IPS DF 19.7 (cell line): ENCODE measurements around the gene TUBA4A.

ENCODE experiments used
- DNase-seq: peaks from one replicate; pipeline ENCODE4 v3.0.0-alpha.2; 2013; ENCODE audit warnings: low read depth, low spot score

Gene TUBA4A

DNA sequence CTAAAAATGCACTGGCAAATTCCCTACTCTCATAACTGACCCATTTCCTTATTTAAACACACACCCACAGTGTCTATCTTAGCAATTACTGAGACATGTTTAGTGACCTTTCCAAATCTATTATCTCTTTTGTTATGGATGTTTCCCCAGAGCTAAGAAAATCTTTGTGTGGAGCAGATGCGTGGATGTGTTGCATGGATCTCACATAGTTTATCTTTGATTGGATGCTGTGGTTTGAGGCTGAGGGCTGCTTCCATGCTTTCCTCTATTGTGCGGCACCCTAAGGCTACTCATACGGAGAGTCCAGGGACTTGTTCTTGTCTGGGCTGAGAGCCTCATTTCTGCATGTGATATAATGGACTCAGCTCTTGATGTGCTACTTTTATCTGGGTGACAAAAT lies 19.4 kb downstream of the TUBA4A start:
- no peak for DNase-seq

DNA sequence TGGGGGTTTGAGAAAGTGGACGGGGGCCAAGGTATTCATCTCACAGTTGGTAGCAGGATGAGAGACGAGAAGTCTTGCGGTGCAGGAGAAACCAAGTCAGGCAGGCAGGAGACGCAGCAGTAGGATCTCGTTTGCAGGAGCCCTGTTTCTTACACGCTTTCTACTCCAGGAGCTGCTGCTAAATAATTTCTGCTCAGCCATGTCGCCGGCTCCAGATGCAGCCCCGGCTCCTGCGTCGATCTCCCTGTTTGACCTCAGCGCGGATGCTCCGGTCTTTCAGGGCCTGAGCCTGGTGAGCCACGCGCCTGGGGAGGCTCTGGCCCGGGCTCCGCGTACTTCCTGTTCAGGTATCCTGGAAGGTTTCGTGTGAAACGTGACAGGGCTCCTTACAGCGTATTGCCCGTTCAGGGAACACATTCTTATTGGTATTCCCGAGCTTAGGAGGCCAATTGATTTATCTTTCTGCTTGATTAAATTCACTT lies 23.6 kb downstream of the TUBA4A start:
- no peak for DNase-seq

DNA sequence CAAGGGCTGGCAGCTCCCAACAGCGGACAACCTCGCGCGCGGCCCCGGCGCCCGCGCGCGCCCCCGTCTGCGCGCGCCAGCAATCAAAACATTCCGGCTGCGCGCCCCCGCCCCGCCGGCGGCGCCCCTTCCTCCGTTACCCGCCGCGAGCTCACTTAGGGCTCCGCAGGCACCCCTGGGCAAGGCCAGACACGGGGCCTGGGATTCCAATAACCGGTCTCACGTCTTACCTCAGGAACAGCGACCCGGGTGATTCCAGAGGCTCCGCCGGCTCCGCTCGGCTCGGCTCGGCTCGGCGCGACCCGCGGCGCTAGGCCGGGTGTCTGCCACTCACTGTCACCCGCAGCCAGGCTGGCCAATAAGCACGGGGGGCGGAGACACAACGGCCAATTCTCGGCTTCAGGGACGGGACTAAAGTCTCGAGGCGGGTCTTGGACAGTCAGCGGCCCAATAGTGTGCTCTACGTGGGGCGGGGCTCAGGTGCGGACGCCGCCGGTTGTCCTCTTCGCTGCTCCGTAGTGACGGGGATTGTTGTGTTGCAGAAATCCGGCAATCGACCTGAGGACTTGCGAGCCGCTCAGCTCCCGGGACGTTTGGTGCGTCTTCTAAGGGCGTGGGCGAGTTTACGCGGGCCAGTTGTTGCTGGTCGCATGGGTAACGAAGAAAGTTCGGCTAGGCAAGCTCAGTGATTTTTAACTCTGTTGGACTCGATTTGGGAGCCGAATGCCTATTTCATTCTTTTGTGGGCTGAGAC lies 24.2 kb downstream of the TUBA4A start, which contains the start of the genes ANKZF1 and ATG9A:
ANKZF1 (plus strand) TSS at position 502 of the 754 bp plus-strand sequence. CDS start 452 bp downstream, outside the sequence.
ATG9A (minus strand) TSS at position 332 of the 754 bp plus-strand sequence. CDS start 1,612 bp downstream, outside the sequence.
- DNase-seq, result peak; percentile 92

DNA sequence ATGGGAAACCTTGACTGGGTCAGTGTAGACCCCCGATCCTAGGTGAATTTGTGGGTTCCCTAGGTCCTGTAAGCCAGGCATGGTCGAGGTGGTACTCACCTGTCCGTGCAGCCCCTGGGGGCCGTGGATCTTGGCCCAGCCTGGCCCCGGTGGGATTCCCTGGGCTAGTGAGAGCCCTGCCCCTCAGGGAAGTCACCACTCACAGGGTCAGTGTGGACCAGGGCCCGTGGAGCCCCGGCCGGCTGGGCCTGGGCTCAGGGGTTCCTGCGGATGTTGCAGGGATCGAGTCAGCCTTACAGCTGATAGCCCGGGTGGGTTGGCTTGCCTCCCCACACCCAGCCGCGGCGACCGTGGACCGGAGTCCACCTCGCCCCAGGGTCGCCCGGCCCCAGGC lies 24.8 kb downstream of the TUBA4A start:
- no peak for DNase-seq

DNA sequence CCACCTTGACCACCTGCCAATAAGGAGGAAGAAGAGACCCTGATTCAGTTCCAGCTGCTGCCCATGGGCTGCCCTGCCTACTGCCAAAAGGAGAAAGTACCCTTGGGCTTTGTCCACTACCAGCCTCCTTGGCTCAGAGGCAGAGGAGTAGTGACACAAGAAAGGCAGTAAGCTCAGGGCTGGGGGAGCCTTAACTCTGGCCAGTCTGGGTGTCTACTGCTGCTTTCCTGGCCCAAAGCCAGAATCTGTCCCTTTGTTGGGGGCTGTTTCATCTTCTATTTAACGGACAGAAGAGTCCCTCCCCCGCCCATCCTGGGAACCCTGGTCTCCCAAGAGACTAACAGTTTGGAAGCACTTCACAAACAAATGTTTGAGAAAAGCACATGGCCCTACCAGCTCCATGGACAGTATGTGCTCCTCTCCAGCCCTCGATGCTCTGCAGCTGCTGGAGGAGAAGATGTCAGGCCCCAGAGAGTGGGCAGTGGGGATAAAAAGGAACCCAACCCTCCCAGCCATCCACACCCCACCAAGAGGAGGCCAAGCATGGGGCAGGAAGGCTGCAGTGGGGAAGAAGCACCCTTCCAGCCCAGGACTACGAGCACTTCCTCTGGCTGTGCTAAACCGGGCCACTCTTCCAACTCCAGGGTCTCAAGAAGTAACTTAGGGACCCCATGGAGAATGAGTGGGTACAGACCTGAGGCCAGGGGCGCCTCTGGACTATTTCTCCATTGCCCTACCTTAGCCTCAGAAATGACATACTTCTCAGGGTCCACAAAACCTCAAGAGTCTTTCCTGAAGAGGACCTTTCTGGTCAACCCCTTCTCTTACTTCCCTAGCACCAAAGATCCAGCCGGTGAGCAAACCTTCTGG lies 25.4 kb downstream of the TUBA4A start:
- DNase-seq, result no peak

DNA sequence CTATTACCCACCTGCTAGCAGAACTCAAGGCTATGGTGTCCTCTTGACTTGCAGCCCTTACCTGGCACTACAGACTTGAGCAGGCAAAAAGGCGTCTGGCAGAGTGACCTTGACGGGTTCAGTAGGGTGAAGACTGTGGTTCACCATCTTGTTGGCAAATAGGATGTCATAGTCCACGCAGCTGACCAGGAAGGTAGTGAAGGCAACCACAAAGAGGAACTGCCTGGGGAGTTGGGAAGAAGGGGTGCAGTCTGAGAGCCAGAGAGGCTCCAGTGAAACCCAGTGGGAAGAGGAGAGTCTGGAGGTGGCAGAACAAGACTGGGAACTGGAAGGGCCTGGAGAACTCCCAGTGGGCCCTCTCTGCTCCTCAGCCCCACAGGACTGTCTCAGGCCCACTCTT lies 28.4 kb downstream of the TUBA4A start:
- DNase-seq, result no peak

DNA sequence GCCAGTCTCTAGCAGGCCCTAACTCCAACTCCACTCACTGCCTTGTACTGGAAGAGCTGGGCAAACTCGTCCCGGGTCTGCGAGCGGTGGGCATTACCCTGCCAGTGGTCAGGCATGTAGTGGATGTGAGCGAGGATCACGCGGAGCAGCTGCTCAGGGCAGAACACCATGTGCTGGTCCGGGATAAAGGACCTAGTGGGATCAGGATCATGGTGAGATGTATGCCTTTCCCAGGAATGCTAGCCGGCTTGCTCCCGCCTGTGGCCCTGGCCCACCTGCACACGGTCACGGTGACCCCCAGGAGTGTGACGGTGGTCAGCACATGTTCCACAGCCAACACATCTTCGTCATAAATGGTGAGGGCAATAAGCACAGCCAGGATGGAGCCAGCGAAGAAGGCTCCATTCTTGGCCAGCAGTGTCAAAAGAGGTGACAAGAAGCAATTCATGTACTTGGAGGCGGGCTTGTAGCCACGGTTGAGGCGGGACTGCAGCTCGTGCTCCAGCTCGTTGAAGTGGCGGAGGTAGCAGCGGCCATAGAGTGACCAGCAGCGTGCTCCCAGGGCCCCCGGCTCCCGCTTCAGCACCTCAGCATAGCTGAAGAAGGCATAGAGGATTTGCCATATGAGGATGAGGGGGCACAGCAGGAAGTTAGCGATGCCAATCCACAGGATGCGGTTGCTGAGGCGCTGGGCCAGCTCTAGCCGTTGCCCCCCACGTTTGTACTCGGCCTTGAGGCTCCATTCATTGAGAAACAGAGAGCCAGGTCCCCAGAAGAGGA lies 29.7 kb downstream of the TUBA4A start:
- no peak for DNase-seq

DNA sequence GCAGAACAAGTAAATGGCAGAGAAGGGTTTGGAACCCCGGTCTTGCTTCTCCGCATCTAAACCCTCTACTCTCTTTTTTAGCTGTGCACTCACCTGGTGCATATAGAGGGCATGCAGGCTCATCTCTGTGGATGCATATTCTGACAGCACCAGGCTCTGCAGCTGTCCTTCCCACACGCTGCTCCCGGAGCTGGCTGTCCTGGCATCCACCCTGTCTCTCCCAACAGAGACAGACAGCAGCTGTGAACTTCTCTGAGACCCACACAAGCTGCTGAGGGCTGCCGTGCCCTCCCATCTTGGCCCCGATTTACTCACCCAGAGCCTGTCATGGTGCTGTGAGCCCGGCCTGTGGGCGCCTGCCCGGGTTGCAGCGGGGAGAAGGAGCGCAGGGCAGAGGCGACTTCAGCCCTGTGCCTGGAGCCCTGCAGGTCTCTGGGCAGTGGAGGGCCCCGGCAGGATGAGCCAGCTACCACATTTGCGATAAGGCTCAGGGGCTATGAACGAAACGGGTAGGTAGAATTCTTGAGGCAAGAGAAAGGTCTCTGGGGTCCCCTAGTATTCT lies 31.7 kb downstream of the TUBA4A start:
- DNase-seq, result no peak

DNA sequence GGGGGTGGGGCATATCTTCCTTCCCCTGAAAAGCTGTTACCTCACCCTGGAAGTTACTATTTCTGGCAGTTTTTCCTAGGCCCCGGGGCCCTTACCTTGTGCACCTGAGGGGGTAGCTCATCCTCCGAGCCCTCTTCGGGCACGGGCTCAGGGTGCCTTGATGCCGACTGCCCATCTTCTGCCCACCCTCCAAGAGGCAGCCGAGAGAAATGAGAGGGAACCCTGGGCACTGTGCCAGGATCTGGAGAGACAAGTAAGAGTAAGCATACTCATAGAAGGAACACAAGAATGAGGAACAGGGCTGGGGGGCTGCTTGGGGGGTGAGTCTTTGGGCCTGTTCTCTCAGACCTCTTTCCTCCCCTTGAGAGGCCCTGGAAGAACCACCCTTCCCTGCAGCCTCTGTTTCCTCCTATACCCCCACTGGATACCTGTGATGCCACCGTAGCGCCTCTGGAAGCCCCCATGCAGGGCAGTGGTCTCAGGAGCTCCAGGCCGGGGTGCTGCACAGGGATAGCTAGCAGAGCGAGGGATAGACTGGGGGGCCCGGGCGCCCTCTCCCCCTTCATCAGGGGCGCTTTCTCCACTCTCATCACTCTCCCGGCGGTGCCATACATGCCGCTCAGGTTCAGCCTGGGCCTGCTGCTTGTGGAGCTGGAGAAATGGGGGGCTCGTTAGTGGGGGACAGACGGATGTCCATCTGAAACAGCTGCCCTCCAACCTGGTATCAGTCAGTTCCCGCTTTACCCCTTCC lies 32.9 kb downstream of the TUBA4A start:
- DNase-seq, result no peak

DNA sequence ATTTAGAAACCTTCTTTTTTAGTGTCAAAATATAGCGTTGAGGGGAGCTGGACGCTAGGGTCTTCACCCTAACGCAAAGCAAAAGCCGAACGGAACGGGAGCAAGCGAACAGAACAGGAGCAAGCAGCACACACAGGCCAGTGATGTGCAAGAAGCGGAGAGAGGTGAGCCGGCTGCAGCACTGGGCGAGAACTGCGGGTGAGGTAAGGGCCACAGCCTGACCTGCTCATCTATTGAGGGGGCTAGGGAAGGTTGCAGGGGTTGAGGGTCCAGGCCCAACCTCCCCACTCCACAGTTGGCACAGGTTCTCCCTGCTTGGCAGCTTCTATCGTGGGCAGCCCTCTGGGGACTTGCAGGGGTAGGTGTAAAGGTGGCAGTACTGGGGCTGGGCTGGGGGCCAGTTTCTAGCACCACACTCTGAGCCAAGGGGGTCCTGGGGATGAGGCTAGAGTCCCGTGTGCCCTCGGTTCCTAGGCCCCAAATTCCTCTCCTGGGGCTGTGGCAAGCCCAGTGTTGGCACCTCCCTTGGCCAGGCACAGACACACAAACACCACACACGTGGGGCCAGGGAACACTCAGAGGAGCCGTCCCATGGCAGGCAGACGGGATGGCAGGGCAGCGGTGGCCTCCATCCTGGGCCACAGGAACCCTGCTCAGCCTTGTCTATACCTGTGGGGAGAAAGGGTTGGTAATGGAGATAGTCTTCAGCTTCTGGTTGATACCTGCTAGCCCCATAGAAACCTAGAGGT lies 33.8 kb downstream of the TUBA4A start:
- no peak for DNase-seq

DNA sequence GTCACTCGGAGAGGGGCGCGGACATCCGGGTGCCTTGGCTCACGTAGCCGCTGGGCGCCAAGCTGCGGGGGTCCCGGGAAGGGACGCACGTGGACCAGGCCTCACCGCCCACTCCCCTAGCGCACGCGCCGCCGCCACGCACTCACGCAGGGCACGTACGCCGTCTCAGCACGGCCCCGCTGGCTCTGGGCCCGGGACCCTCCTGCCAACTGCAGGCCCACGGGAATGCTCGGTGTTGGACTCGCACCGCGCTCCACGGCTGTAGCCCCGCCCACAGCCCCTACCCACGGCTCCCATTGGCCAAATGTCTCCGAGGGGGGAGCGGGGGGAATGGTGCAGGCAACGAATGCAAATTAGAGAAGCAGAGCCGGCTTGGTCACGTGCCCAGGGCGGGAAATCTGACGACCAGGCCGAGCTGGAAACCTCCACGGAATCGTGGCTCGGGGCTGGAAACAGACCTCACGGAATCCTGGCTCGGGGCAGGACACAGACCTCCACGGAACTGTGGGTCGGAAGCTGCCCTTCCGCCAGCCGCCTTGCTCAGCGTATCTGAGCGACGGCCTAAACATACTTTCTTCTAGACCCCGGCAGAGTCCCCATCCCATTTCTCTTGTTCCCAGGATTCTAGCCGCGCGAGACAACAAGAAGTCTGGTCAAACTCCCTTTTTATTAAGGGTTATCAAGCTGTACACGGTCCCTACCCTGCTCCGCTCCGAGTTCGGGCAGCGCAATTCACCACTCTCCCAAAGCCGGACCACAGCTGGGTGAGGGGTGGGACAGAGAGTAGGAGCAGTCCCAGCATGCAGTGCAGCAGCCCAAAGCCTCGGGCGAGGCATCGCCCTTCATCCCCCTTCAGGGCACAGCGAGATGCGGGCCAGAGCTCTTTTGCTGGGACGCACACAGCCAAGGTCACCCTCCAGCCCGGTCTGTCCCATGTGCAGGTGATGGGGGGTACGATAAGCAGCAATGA lies 34.7 kb downstream of the TUBA4A start, which contains the start of gene ABCB6:
ABCB6 (minus strand) TSS at position 227 of the 970 bp plus-strand sequence. CDS start 285 bp downstream, outside the sequence.
- DNase-seq, result no peak

DNA sequence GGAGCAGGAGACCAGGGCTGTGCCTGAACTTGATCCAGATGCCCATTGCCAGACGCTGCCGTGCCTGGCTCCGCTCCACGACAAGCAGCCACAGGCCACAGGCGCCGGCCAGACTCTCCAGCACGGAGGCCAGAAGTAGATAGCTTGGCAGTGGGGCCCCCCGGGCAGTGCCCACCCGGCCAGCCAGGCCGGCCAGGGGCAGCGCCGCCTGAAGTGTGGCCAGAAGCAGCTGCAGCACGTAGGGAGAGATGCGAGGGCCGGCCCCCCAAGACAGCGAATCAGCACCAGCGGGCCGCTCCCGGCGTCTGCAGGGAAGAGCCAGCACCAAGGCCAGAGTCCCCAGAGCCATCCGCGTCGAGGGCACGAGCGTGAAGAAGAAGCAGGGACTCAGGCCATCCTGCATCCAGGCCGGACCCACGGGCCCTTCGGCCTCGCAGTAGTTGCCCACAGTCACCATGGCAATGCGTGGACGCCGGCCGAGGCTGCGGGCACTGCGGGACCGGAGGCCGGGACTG lies 35.4 kb downstream of the TUBA4A start:
- no peak for DNase-seq

DNA sequence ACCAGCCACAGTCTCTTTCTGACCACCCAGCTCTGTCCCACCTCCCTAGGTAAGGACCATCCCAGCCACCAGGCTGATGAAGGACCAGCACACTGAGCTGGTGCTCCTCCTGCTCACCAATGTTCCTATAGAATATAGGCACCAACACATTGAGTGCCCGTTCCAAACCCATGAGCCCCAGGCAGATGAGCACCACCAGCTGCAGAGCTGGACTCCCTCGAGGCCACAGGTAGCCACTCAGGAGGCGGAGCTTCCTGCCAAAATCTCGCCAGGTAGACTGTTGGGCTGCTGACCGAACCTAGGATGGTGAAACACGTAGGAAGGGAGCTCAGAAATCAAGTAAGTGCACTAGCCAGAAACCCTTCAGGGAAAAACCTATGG lies 37.2 kb downstream of the TUBA4A start:
- no peak for DNase-seq

DNA sequence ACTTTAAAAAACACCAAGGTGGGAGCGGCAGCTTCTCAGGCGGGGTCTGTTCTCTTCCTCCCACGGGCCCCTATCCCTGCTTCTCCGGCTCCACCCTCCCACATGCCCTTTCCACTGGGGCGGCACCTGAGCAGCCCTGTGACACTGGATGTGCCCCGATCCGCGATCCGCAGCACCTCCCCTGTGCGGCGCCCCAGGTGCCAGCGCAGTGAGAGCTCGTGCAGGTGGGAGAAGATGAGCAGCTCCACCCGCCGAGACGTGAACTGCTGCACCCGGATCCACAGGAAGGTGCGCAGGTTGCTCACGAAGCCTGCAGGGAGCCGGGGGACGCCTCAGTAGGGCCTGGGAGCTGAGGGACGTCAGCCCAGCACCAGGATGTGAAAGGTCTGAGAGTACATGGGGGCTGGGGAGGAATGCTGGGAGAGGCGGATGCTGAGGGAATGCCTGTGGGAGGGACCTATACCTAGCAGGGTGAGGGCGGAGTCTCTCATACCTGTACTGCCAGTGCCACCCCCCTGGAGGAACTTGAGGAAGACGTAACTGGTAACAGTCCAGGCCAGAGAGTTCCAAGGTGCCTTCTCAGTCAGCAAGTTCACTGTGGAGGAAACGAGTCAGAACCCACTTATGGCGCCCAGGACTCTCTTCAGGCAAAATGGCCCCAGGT lies 37.7 kb downstream of the TUBA4A start:
- DNase-seq, result no peak

DNA sequence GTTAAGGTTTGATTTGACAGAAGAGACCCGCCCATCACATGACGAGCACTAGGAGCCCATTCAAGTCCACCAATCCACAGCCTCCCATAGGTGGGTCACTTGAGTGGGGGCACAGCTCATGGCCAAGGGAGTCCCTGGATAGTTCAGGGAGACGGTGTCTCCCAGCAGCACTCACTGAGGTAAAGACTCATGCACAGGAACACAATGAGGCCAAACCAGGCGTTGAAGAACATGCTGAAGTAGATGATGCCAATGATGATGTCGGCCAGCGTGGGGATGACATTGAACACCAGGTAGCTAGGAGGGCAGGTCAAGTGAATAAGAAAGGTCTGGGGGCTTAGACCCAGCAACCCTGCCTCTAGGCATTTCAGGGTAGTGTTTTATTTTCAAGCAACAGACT lies 38.9 kb downstream of the TUBA4A start:
- DNase-seq, result no peak

DNA sequence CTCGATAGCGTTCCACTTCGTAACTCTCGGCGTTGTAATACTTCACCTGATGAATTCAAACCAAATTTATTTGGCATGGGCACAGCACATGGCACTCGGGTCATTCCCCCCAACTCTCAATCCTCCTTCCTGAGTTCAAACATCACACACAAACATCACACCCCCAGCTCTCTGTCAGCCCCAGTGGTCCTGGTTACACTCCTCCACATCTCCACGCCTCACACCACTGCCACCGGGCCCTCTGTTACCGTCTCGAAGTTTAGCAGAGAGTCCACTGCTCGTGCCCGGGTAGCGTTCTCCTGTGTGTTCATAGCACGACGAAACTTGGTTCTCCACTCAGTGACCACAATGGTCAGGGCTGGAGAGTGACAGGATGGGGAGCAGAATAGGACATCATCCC lies 39.6 kb downstream of the TUBA4A start:
- no peak for DNase-seq

DNA sequence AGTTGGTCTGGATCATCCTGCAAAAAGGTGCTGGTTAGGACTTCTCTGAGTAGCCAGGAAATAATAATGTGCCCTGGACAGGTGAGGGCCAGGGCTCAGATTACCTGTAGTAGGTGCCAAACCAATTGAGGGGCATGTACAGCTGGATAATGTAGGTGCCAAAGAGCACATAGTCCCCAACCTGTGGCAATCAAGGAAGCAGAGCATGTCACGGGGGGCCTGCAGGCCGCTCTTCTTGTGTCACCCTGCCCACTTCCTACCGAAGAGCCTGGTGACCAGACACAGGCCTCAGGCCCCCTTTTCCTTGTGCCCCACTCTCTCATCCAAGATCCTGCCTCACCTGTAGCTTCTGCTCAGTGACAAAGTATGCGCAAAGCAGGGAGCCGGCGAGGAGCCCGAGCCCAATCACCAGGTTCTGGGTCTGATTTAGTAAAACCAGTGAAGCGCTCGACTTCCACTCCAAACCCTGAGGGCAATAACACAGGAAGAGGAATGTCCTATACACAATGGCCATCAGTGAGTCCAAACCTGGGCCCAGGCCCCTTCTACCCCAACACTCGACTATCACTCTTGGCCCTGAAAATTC lies 40.1 kb downstream of the TUBA4A start:
- DNase-seq, result no peak

DNA sequence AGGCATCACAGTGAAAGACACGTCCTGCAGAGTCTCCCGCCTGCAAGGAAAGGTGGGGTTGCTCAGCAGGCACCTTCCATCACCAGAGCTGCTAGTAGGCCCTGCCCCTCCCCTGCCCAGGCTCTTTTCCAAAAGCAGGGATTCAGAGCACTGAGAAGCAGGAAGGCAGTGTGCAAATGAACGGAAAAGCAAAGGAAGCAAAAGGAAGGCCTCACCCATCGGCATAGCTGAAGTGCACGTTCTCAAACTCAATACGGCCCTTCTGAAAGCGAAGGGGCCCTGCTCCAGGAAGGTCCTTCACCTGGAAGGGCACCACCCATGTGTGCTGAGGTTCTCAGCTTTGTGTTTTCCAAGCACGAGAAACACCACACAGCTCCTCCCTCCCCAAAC lies 40.7 kb downstream of the TUBA4A start:
- no peak for DNase-seq
